Stimulated activated CD8-positive, alpha-beta memory T cell treated with anti-CD3 and anti-CD28 coated beads, Interleukin-4, amount 100 ng/mL, for 24 hours (primary cell): ENCODE data around the gene CERS6.
"Not testable (repeated sequence)": the region's sequence is repeated elsewhere in the genome, so short reads cannot be mapped to it uniquely, and the experiment has no call there.

Experiments used
- DNase-seq: peaks from one replicate; pipeline ENCODE4 v3.0.0-alpha.2; 2020; ENCODE audit warnings: low read depth

Gene CERS6

GRCh38 chr2:168734199-168734760 lies 278.2 kb downstream of the CERS6 start:
- no peak for DNase-seq

- no peak for DNase-seq
These were observed 280.8 kb downstream of the CERS6 start for GRCh38 chr2:168736649-168737445.

GRCh38 chr2:168738062-168738461 lies 282.0 kb downstream of the CERS6 start:
- DNase-seq = no peak

- DNase-seq = no peak
These were observed 284.3 kb downstream of the CERS6 start for GRCh38 chr2:168740360-168740759.

GRCh38 chr2:168740788-168741187 lies 284.7 kb downstream of the CERS6 start:
- DNase-seq = no peak

- DNase-seq = no peak
These were observed 286.3 kb downstream of the CERS6 start for GRCh38 chr2:168742258-168742932.

GRCh38 chr2:168744844-168745243 lies 288.8 kb downstream of the CERS6 start:
- no peak for DNase-seq

GRCh38 chr2:168748461-168748860 lies 292.4 kb downstream of the CERS6 start:
- no peak for DNase-seq

- DNase-seq = no peak
These were observed 293.2 kb downstream of the CERS6 start for GRCh38 chr2:168749297-168749696.

GRCh38 chr2:168751104-168751740 lies 295.1 kb downstream of the CERS6 start:
- DNase-seq = no peak

GRCh38 chr2:168752361-168752760 lies 296.3 kb downstream of the CERS6 start:
- no peak for DNase-seq

GRCh38 chr2:168753765-168754329 lies 297.8 kb downstream of the CERS6 start:
- DNase-seq = no peak

GRCh38 chr2:168757223-168757622 lies 301.2 kb downstream of the CERS6 start:
- DNase-seq = no peak

- no peak for DNase-seq
These were observed 303.1 kb downstream of the CERS6 start for GRCh38 chr2:168758970-168759820.

- no peak for DNase-seq
These were observed 309.3 kb downstream of the CERS6 start for GRCh38 chr2:168765401-168765800.

- no peak for DNase-seq
These were observed 310.5 kb downstream of the CERS6 start for GRCh38 chr2:168766600-168766999.

- no peak for DNase-seq
These were observed 311.2 kb downstream of the CERS6 start for GRCh38 chr2:168767258-168767657.

GRCh38 chr2:168768357-168768756 lies 312.3 kb downstream of the CERS6 start:
- not testable (repeated sequence) for DNase-seq

GRCh38 chr2:168770796-168771195 lies 314.7 kb downstream of the CERS6 start:
- no peak for DNase-seq

GRCh38 chr2:168772704-168773103 lies 316.6 kb downstream of the CERS6 start:
- DNase-seq = no peak

- DNase-seq = no peak
These were observed 317.1 kb downstream of the CERS6 start for GRCh38 chr2:168773128-168773527.
